Measurements from ENCODE around the gene IL1R2.

IL1R2 gene

DNA sequence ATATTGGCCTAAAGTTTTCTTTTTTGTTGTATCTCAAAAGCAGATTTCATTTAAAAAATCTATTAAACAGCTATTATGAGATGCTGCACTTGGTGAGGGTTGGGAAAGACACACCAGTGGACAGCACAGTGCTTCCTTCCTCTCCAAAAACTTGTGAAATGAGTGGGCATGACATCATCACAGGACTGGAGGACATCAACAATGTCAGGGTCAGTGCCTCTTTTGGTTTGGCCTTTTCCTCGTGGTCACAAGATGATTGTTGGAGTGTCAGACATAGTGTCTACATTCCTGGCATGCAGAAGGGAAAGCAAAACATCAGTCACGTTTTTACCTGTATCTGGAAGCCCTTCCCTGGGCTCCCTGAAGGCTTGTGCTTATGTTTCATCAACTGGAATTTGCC lies 49.6 kb downstream of the IL1R2 start:
- H3K4me3 ChIP-seq (ENCODE audit: low read depth, low read length), result no peak overlapping the region
- TF ChIP-seq CTCF (IDR thresholded peaks at IDR 0.05; ENCODE audit: borderline replicate concordance, insufficient read depth, low read depth, low read length), result no peak

DNA sequence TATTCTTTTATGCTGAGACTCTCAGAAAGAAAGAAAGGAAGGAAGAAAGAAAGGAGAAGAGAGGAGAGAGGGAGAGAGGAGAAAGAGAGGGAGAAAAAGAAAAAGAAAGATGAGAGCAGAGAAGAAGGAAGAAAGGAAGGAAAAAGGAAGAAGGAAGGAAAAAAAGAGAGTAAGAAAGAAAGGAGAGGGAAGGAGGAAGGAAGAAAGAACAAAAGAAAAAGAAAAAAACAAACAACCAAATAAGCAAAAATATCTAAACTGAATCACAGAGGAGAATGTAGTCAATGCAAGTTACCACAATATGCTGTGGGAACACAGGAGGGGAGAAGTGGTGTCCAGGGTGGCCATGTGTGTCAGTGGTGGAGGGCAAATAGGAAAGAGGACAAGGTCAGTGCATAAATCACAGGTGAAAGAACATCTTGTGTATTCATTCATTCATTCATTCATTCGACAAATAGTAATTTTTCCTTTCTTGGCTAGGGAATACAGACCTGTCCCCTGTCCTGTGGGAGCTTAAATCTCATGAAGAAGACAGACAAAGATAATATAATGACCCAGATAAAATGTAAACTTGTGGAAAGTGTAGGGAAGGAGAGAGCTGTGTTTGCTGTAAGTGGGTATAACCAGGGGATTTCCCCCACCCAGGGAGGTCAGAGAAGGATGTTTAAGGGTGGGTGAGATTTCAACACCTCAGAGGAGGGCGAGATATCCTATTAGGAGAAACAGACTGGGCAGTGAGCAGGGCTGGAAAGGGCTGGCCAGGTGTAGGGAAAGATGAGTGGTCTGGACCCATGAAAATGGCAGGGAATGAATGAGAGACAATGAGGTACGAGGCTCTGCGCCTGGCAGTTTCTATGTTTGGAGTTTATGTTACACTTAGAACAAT lies 50.7 kb downstream of the IL1R2 start:
- no peak overlapping the region for H3K4me3 ChIP-seq (ENCODE audit: low read depth, low read length)
- TF ChIP-seq CTCF (IDR thresholded peaks at IDR 0.05; ENCODE audit: borderline replicate concordance, insufficient read depth, low read depth, low read length), result no peak

DNA sequence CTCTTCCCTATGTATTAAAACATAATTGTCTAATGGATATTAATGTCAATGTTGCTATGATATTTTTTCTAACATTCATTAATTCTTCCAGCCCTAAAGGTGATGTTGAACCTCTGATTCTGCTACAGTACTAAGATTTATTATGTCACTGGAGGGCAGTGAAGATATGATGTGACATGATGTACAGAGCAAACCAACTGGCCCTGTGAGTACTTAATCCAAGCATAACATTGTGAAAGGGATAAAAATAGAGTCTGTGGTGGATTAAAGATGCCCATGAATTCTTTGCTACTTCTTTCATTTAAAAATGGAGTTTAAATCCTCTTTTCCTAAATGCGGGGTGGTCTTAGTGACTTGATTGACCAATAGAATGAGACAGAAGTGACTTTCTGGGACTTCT lies 51.8 kb downstream of the IL1R2 start:
- TF ChIP-seq CTCF (IDR thresholded peaks at IDR 0.05; ENCODE audit: borderline replicate concordance, insufficient read depth, low read depth, low read length), result no peak
- H3K4me3 ChIP-seq (ENCODE audit: low read depth, low read length), result no peak overlapping the region

GRCh38 chr2:102044235-102044896 lies 52.6 kb downstream of the IL1R2 start:
- TF ChIP-seq CTCF (IDR thresholded peaks at IDR 0.05; ENCODE audit: borderline replicate concordance, insufficient read depth, low read depth, low read length), result no peak
- H3K4me3 ChIP-seq (ENCODE audit: low read depth, low read length), result no peak overlapping the region

DNA sequence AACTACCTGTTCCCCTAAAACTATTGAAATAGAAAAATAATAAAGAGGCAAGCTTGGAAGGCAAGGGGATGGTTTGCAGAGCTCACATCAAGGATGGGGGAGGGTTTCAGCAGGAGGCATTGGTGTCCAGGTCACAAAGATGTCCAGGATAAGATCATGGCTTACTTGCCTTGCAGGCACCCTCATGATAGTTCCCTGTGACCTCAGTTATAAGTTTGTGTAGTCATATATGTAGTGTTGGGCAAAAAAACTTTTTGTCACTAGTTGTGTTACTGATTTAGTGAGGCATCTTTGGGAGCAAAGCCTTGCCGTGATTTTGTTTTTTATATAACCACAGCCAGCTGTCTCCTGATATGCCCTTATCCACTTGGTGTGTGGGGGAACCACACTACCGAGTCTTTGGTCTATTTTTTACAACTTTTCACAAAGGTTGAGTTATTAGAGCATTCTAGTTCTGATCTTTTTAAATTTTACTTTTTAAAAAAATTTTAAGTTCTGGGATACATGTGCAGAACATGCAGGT lies 53.3 kb downstream of the IL1R2 start:
- no peak overlapping the region for H3K4me3 ChIP-seq (ENCODE audit: low read depth, low read length)
- TF ChIP-seq CTCF (IDR thresholded peaks at IDR 0.05; ENCODE audit: borderline replicate concordance, insufficient read depth, low read depth, low read length), result no peak

DNA sequence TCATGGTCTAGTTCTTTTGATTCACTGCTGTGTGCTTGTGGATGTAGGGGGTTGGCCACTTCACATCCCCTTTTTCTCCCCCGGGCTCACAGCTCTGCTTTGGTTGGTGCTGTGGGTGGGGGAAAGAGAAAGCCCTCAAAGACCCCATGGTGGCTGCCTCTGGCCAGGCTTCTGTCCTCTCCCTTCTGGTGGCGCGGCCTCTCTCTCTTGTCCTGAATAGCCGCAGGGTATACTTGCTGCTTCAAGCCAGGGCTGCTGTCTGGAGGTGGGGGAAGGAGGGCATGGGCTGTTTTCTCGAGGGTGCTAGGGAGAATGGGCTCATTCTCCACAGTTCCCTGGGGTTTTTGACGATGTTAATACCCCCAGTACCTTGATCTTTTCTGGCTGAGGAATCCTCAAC lies 53.9 kb downstream of the IL1R2 start:
- TF ChIP-seq CTCF (IDR thresholded peaks at IDR 0.05; ENCODE audit: borderline replicate concordance, insufficient read depth, low read depth, low read length), result no peak

More for the DNA sequence above, 53.9 kb downstream of the IL1R2 start:
- H3K4me3 ChIP-seq (ENCODE audit: low read depth, low read length), result no peak overlapping the region
